Chondrocyte (in vitro differentiated cells): ENCODE results near the gene FOS. TPM values are rescaled to one million over a fixed set of nuclear protein-coding genes. Genes with fewer than 3 reads are reported as not detected.
A peak's percentile ranks its signal among the peaks of the same experiment; 100 is the strongest.

Source experiments
- DNase-seq: peaks from one replicate; pipeline ENCODE4 v3.0.0; 2021; ENCODE audit warnings: mixed read lengths, low spot score
- H3K27ac Mint-ChIP-seq: one replicate; pipeline ENCODE4 v1.8.0; 2021; ENCODE audit warnings: mild to moderate bottlenecking, moderate library complexity, mixed read lengths; ENCODE audit not compliant: unreplicated experiment
- H3K27me3 Mint-ChIP-seq: 2 replicates; pipeline ENCODE4 v1.8.0; 2021; ENCODE audit warnings: low read depth, mixed read lengths
- H3K36me3 Mint-ChIP-seq: 2 replicates; pipeline ENCODE4 v1.8.0; 2021; ENCODE audit warnings: low read depth, mixed read lengths
- H3K4me1 Mint-ChIP-seq: 2 replicates; pipeline ENCODE4 v1.8.0; 2021; ENCODE audit warnings: low read depth, mild to moderate bottlenecking, mixed read lengths
- H3K4me3 Mint-ChIP-seq: one replicate; pipeline ENCODE4 v1.8.0; 2021; ENCODE audit warnings: mild to moderate bottlenecking, moderate library complexity, mixed read lengths; ENCODE audit not compliant: unreplicated experiment
- H3K9me3 Mint-ChIP-seq: 2 replicates; pipeline ENCODE4 v1.8.0; 2021; ENCODE audit warnings: low read depth, mixed read lengths
- CTCF ChIP-seq: fragments of 200-600 bp; sonication (generic); IDR thresholded peaks from 2 replicates; pipeline ENCODE4 v1.5.0; 2021; ENCODE audit warnings: antibody characterized with exemption, mild to moderate bottlenecking, moderate library complexity
- long read RNA-seq: library from polyadenylated mRNA; stranded (forward); transcript quantifications from one replicate; pipeline ENCODE4 v2.0.0, GENCODE V29; 2021
- total RNA-seq: library from RNA; stranded (reverse); gene quantifications from 3 replicates; pipeline ENCODE4 v1.2.1, GENCODE V29; 2021

The FOS gene
- 116 to 175 TPM (median 152 TPM) in 3 replicates for total RNA-seq
- long read RNA-seq, transcript FOS-201 (4 exons, 2,158 nt): major isoform, 214 of 231 reads
- long read RNA-seq, partial matches to known transcripts: 0 of 231 reads
- long read RNA-seq, other reads (novel, unspliced or antisense): 6 of 231 reads

GRCh38 chr14:75278422-75279152 is at the start of gene FOS:
Gene FOS, plus strand, starts transcription at chr14:75278828. Its CDS starts 155 bp downstream, at chr14:75278983.
- H3K36me3 Mint-ChIP-seq: peaks cover 19% of the 10 kb centered on the region
- H3K4me3 Mint-ChIP-seq: peak within 1 kb of the TSS; percentile 79
- H3K4me1 Mint-ChIP-seq: peaks cover 52% of the 10 kb centered on the region
- no peak for TF ChIP-seq CTCF
- H3K27ac Mint-ChIP-seq: peak within 1 kb of the TSS; percentile 99
- no peak for DNase-seq
- H3K27me3 Mint-ChIP-seq: no peaks in the 10 kb centered on the region
- H3K9me3 Mint-ChIP-seq: no peaks in the 10 kb centered on the region

- Mint-ChIP-seq H3K4me1 (peaks cover 17% of the 10 kb centered on the region), H3K36me3 (no peaks in the 10 kb centered on the region), H3K27me3 (no peaks in the 10 kb centered on the region), H3K27ac (no peak overlapping the region), H3K9me3 (peaks cover 2% of the 10 kb centered on the region), H3K4me3 (no peak overlapping the region)
- TF ChIP-seq CTCF: no peak
- DNase-seq: no peak
Observed at GRCh38 chr14:75229661-75230139, 48.9 kb upstream of the FOS start.

- Mint-ChIP-seq H3K27ac (no peak overlapping the region), H3K36me3 (no peaks in the 10 kb centered on the region)
Observed at GRCh38 chr14:75230140-75230792, 48.4 kb upstream of the FOS start.

DNA sequence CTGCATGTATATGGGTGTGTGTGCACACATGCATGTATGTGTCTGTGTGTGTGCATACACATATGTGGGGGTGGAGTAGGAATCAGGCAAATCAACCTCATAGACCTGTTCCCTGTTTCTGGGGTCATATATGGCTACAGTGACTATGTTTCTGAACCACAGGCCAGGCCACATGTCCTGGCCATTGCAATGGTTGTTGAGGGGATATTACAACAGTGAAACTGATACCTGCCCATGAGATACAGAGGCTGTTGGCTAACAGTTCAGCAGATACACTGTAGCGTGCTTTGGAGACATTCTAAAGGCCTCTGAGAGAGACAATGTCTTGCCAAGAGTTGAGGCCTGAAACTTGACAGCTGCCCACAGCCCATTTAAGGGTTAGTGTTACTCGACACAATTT is 47.3 kb upstream of the FOS start:
- no peak overlapping the region for H3K27ac Mint-ChIP-seq
- H3K27me3 Mint-ChIP-seq: no peaks in the 10 kb centered on the region
- H3K36me3 Mint-ChIP-seq: no peaks in the 10 kb centered on the region
- DNase-seq: no peak
- TF ChIP-seq CTCF: no peak
- no peak overlapping the region for H3K4me3 Mint-ChIP-seq
- H3K9me3 Mint-ChIP-seq: peaks cover 2% of the 10 kb centered on the region
- H3K4me1 Mint-ChIP-seq: peaks cover 18% of the 10 kb centered on the region

More at GRCh38 chr14:75230140-75230792, 48.4 kb upstream of the FOS start:
- Mint-ChIP-seq H3K4me3 (no peak overlapping the region), H3K4me1 (peaks cover 18% of the 10 kb centered on the region), H3K27me3 (no peaks in the 10 kb centered on the region), H3K9me3 (peaks cover 2% of the 10 kb centered on the region)
- no peak for DNase-seq
- peak; percentile 55 for TF ChIP-seq CTCF

GRCh38 chr14:75232191-75232590 is 46.4 kb upstream of the FOS start:
- H3K27ac Mint-ChIP-seq: no peak overlapping the region
- H3K27me3 Mint-ChIP-seq: no peaks in the 10 kb centered on the region
- no peak for DNase-seq
- peaks cover 26% of the 10 kb centered on the region for H3K4me1 Mint-ChIP-seq
- H3K36me3 Mint-ChIP-seq: no peaks in the 10 kb centered on the region
- TF ChIP-seq CTCF: no peak
- H3K9me3 Mint-ChIP-seq: peaks cover 2% of the 10 kb centered on the region
- H3K4me3 Mint-ChIP-seq: no peak overlapping the region
